ENCODE measurements around the gene CFAP410.

Gene CFAP410

DNA sequence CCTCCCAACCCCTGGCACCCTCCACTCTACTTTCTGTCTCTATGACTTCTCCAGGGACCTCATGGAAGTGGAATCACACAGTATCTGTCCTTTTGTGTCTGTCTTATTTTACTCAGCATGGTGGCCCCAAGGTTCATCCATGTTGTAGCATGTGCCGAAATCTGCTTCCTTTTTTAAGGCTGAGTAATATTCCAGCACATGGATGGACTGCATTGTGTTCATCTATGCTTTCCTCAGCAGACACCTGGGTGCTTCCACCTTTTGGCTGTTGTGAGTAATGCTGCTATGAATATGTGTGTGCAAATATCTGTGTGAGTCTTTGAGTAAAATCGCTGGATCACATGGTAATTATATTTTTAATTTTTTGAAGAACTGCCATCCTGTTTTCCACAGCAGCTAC lies 40.9 kb downstream of the CFAP410 start:
- DNase-seq (ENCODE audit: low spot score), result no peak

DNA sequence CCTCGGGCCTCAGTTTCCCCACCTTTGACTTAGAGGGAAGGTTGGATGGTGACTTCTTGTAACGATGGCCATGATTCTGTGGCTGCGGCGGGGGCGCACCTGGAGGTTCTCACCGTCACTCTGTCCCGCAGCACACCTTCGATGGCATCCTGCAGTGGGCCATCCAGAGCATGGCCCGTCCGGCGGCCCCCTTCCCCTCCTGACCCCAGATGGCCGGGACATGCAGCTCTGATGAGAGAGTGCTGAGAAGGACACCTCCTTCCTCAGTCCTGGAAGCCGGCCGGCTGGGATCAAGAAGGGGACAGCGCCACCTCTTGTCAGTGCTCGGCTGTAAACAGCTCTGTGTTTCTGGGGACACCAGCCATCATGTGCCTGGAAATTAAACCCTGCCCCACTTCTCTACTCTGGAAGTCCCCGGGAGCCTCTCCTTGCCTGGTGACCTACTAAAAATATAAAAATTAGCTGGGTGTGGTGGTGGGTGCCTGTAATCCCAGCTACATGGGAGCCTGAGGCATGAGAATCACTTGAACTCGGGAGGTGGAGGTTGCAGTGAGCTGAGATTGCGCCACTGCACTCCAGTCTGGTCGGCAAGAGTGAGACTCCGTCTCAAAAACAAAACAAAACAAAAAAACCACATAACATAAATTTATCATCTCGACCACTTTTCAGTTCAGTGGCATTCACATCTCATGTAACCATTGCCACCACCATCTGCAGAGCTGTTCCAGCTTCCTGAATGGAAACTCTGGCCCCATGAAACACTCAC lies 41.5 kb downstream of the CFAP410 start:
- peak; percentile 86 for DNase-seq (ENCODE audit: low spot score)

DNA sequence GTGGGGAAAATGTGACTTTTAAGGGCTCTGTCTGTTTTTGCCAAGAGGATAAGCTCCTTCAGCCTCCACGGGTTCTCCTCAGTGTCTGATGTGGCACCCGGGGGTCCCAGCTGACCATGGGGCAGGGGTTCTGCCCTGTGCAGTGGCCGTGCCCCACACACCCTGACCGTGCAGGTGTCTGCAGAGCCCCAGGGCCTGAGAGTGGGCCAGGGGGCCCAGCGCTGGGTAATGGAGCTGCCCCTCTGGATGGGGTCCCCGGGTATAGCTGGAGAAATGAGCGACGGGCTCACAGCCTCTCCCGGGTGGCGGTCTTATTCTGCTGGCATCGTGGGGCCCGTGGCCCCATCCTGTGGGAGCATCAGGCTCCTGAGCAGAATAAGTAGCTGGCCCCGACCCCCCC lies 42.3 kb downstream of the CFAP410 start:
- no peak for DNase-seq (ENCODE audit: low spot score)

DNA sequence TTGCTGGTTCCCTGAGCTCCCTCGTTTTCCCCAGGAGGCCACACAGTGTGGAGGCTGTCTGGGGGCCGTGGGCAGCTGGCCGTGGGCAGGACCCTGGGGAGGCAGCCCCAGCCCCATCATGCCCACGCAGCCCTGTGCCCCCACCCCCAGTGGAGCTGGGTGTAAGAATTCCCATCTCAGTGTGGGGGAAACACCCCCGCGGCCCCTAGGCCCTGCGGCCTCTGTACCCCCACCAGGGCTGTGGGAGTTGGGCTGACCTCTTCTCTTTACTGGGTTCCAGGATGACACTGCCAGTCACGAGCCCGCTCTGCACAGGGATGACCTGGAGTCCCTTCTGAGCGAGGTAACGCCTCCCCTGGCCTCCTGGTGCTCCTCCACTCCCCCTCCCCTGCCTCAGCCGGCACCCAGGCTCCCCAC lies 43.1 kb downstream of the CFAP410 start:
- no peak for DNase-seq (ENCODE audit: low spot score)

DNA sequence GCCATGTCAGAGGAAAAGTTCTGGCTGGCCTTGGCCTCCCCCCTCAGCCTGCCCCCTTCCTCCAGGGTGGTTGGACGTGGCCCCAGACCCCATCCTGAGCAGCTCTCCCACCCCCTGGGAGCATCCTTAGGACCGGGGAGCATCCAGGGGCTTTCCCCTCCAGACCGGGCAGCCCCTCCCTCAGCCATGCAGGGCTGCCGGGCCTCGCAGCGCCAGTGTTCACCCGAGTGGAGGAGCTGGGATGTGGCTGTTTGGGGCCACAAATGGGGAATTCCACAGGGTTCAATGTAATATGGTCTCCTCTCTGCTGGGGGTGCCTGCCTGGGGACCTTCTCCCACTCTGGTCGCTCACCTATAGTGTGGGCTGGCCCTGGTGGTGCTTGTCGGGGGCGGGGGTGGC lies 43.5 kb downstream of the CFAP410 start:
- DNase-seq (ENCODE audit: low spot score), result no peak

DNA sequence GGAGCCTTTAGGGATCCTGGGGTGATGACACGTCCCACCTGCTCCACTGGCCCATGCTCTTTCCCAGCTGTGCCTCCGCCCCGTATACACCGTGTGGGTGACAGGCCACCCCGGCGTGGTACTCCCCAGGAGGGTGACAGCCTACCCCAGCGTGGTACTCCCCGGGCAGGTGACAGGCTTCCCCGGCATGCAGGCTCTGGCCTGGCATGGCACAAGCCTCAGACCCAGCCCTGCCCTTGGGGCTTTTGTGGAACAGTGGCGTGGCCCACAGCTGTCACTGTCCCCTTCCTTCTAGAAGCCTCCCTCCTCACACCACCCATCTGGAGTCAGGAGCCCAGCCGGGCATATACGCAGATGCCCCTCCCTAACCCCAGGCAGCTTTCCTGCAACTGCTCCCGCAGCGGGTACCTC lies 44.0 kb downstream of the CFAP410 start:
- no peak for DNase-seq (ENCODE audit: low spot score)

DNA sequence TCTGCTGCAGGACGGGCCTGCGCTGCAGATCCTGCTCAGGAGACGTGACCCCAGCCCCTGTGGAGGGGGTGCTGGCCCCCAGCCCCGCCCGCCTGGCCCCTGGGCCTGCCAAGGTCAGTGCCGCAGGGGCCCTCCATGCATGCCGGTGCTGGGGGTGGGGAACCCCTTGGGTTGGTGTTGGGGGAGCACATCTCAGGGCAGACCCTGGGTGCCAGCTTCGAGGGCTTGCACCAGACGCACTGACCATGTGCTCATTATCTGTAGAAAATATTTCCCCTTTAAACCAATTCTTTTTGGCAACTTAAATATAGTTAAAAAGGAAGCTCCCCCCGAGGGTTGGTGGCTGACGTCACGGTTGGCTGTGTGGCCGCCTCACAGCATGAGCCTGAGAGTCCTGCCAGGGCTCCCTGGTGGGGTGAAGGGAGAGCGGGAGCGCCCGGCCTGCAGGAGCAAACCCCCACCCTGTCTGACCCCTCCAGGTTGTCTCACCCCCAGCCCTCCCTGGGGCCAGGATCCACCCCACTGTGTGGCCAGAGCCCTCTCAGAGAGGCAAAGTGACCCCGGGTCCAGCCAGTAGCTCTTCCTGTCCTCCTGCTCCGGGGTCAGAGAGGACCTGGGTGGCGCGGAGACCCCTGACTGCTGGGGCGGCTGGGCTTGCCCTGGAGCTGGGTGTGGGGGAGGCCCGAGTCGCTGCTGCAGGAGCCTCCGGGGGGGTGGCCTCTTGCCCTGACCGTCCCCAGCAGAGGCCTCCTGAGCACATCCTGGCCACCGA lies 44.6 kb downstream of the CFAP410 start:
- no peak for DNase-seq (ENCODE audit: low spot score)

DNA sequence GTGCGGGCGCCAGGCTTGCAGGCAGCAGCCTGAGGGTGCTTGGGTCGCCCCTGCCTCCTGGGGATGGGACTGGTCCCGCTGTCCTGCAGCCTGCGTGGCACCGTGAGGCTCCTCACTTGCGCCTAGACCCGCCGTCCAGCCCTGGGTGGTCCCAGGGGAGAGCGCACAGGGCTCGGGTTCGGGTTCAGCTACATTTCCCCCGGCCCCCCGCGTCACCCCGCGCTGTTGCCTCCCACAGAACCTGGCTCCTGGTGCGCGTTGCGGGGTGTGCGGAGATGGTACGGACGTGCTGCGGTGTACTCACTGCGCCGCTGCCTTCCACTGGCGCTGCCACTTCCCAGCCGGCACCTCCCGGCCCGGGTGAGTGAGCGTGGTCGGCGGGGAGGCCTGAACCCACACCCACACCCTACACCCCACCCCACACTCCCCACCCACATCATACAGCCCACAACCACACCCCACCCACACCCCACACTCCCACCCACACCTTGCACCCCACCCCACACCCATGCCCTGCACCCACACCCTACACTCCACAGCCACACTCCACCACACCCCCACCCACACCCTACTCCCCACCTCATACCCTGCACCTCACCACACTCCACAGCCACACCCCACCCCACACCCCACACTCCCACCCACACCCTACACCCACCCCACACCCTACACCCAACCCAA lies 45.5 kb downstream of the CFAP410 start:
- no peak for DNase-seq (ENCODE audit: low spot score)

DNA sequence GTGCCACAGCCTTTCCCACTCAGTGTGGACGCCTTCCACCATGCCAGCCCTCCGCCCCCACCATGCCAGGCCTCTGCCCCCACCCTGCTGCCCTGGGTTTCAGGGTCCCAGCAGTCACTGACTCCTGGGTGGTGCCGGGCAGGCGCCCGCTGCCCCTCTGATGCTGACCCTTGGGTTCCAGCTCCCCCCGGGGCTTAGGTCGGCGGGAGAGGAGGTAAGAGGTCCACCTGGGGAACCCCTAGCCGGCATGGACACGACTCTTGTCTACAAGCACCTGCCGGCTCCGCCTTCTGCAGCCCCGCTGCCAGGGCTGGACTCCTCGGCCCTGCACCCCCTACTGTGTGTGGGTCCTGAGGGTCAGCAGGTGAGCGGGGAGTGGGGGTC lies 46.4 kb downstream of the CFAP410 start:
- no peak for DNase-seq (ENCODE audit: low spot score)

DNA sequence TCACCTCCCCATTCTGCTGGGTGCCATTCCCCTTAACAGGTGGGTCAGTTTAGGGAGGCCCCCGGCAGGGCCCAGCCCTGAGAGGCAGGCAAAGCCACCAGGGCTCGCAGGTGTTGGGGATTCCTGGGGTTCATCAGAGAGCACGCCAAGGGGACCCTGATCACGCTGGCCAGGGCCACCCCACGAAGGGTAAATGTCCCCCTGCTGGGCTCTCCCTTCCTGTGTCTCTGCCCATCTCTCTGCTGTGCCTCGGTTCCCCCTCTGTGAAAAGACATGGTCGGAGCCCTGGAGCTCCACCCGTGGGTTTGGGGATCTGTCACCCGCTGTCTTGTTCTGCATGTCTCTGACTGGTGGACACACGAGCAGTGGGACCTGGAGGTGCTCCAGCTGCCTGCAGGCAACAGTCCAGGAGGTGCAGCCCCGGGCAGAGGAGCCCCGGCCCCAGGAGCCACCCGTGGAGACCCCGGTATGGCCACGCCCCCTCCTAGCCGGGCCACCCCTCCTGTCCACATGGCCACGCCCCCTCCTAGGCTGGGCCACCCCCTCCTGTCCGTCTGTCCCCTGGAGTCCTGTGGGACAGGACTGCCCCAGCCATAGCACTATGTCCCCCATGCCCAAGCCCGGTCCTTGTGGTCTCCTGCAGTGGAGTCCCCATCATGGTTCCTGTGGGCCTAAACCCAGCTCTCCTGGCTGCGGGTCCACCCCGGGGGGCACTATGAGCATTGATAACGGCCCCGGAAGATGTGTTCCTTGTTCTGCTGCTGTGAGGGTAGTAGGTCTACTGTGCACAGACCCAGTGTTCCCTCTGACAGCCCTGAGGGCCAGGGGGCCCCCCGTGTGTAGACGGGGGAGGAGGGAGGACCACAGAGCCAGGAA lies 47.0 kb downstream of the CFAP410 start:
- DNase-seq (ENCODE audit: low spot score), result no peak

DNA sequence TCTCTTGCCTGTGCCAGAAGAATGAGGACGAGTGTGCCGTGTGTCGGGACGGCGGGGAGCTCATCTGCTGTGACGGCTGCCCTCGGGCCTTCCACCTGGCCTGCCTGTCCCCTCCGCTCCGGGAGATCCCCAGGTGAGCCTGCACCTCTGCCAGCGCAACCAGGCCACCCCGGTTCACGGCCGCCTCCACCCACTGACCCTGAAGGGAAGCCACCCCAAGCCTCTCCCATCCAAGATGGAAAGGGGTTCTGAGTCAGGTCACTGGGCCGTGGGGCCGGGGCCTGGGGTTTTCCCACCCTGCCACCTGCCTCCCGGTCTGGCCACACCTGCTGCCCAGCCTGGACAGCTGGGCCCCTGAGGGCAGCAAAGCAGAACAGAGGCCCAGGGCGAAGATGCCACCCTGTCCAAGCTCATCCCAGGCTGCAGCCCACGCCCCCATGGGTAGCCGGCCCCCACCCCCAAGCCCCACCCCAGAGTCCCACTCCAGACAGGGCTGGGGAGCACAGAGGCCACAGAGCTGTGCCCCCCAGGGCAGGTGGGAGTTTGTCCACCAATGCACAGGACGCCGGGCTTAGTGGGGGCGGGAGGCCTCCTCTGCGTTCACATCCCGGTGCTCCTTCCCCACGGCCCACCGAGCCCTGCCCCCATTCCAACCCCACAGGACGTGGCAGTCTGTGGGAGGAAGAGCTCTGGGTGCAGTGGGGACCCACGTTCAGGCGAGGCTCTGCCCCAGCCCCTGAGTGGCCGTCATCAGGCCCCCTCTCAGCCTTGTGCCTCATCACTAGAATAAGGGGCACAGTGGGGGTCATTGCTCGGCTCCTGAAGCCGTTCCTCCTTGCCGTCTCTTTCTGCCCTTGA lies 47.9 kb downstream of the CFAP410 start:
- no peak for DNase-seq (ENCODE audit: low spot score)

DNA sequence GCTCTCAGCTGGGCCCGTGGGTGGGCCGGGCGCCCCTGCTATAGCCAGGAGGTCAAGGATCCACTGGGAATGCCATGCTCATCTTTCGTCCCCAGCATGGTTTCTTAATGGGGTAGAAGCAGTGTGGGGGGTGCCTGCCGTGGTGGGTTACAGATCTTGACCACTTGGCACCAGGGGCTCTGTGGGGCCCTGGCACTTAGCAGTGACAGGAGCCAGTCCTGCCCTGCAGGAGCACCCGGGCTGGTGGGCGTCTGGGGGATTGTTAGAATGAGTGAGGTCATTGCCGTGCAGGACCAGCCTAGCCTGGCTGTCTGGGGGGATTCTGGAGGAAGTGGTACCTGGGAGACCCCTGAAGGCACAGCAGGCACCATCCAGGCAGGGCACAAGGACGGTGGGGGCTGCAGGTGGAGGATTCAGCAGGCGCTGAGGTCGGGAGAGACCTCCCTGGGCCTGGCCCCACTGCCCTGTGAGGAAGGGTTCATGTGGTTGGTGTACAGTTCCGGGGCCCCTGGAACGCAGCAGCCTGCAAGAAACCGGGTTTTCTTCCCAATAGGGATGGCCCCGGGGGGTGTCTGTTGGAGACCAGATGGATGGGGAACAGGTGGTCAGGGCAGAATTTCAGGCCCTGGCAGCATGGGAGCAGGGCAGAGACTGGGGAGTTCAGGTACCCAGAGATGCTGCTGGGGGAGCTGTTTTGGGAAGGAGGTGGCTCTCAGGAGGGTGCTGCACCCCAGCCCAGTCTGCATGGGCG lies 48.7 kb downstream of the CFAP410 start:
- no peak for DNase-seq (ENCODE audit: low spot score)

DNA sequence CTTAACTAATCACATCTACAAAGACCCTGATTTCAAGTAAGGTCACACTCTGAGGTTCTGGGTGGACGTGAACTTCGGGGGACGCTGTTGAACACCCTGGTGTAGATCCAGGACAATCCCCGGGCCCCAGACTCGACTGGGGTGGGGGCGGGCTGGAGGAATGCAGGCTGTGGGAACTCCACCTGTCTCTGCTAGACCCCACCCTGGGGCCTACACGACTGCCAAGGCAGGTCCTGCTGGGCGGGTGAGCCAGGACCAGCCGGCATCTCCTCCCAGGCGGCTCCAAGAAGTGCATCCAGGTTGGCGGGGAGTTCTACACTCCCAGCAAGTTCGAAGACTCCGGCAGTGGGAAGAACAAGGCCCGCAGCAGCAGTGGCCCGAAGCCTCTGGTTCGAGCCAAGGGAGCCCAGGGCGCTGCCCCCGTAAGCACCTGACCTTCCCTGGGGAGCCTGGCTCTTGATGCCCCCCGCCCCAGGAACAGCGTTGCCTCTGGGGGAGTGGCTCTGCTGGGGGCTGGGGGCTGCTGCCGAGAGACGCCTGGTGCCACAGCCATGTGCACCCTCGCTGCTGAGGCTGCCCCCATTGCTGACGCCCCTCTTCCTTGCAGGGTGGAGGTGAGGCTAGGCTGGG lies 49.7 kb downstream of the CFAP410 start:
- DNase-seq (ENCODE audit: low spot score), result no peak

DNA sequence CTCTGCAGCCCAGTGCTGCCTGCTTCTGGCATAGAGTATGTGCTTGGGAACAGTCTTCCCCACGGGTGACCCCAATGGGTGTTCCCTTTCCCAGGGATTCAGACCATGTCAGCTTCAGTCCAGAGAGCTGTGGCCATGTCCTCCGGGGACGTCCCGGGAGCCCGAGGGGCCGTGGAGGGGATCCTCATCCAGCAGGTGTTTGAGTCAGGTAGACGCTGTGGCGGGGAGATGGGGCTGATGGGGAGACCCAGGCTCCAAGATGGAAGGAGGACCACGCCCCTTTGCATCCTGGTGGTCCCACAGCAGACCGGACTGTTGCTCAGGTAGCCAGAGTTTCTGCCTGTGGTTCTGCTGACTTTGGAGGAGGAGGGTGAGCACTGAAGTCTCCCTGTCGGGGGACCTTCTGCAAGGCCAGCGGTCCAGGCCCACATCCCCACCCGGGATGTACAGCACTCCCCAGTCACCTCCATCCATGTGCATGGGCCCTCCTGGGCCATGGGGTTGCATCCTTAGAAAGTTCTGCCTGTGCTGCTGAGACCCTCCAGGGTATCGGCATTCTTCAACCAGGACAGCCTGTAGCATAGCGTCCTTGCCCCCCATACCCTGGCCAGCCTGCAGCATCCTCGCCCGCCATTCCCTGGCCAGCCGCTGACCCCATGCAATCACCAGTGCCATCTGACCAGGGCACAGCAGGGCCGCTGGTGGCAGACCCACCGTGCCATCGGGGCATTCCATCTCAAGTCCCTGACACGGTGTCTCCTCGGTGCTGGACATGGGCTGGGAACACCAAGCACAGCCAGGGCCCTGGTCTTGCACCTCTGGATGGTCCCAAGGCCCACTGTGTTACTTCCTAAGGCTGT lies 50.7 kb downstream of the CFAP410 start:
- DNase-seq (ENCODE audit: low spot score), result no peak

DNA sequence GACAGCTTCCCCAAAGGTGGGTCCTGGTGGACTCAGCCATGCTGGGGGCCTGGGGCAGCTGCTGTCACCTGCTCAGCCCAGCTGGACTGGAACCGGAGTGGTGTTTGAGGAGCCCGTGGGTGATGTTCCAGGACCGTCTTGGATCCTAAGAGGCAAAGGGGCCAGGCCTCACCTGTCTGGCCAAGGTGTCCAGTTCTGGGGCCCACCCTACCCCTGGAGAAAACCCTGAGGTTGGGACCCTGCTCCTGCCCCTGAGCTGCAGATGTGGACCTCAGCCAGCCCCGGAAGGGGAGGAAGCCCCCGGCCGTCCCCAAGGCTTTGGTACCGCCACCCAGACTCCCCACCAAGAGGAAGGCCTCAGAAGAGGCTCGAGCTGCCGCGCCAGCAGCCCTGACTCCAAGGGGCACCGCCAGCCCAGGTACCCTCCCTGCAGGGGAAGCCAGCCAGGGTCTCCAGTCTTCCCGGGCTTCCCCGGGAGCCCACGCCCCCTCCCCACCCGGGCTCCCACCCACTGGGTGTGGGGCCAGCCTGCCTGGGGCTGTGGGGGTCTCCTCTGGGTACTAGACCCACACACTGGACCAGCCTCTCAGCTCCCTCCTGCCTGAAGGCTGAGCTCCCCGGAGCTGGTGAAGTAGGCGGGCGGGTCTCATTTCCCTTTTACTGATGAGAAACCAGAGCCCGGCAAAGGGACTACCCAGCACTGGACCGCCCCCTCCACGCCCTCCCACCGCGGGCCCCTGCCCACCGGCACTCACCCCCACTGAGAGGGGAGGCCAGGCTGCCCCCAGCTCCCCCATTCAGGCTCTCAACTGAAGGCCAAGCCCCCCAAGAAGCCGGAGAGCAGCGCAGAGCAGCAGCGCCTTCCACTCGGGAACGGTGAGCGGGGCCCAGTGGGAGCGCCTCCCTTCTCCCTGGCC lies 52.2 kb downstream of the CFAP410 start:
- no peak for DNase-seq (ENCODE audit: low spot score)

DNA sequence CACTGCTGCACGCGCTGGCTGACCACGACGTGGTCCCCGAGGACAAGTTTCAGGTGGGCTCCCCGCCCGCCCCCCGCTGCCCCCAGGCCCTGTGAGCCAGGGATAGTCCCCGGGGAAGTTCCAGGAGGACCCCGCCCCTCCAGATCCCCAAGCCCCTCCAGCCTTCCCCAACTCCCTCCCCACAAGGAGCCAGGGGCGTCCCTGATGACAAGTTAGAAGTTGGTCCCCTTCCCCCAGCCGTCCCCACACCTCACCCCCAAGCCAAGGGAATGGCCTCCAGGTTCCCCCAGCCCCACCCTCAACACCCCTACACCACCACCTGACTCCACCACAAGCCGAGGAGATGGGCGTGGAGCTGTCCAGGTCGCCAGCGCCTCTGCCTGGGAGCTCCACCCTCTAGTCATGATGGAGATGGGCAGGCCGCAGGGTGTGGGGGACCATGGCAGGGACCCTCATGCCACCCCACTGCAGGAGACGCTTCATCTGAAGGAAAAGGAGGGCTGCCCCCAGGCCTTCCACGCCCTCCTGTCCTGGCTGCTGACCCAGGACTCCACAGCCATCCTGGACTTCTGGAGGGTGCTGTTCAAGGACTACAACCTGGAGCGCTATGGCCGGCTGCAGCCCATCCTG lies 53.0 kb downstream of the CFAP410 start:
- no peak for DNase-seq (ENCODE audit: low spot score)

Data from germinal center (tissue), 1 donor.